ENCODE measurements around the gene UMODL1. TPM values are rescaled to one million over a fixed set of nuclear protein-coding genes. Genes with fewer than 3 reads are reported as not detected.

Gene UMODL1
- total RNA-seq, 1 experiment from 2014 or later, result 2.3 TPM

DNA sequence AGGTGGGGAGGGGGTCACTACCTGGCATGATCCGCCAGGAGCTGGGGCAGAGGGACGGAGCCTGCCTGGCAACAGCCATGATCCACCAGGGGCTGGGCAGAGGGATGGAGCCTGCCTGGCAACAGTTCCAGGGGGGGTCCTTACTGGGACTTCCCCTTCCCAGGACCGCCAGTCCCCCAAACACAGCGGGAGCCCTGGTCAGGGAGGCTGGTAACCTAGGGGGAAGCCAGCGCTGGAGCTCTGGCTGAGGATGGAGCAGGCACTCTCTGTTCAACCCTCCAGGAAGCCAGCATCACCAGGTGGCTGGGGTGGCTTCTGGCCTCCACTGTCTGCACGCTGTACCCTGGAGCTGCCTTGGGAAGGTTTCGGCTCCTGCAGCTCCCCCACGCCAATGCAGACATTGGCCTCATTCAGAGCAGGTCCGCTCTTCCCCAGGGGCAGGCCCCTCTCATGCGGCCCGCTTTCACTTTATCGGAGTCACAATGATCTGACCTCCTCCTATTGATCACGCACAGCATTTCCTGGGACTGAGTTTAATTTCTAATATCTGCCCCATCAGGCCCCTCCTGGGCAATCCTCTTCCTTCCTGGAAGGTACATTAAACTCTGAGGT lies 79.5 kb downstream of the UMODL1 start:
- H3K27me3 ChIP-seq (ENCODE audit: low read length), result no peaks in the 10 kb centered on the region
- no peaks in the 10 kb centered on the region for H3K79me2 ChIP-seq (ENCODE audit: low read length)
- no peak overlapping the region for H3K9ac ChIP-seq (ENCODE audit: low read length)
- H4K20me1 ChIP-seq (ENCODE audit: insufficient read depth, low read depth, low read length), result no peaks in the 10 kb centered on the region
- no peak overlapping the region for H3K27ac ChIP-seq (ENCODE audit: low read length)
- H3K36me3 ChIP-seq (ENCODE audit: insufficient read depth, low read length), result no peaks in the 10 kb centered on the region
- H3K4me1 ChIP-seq (ENCODE audit: low read length), result no peaks in the 10 kb centered on the region
- no peak overlapping the region for H3K4me3 ChIP-seq (ENCODE audit: low read length)
- H2AFZ ChIP-seq (ENCODE audit: low read length), result no peak overlapping the region
- no peak overlapping the region for H3K4me2 ChIP-seq (ENCODE audit: low read depth, low read length, poor library complexity, severe bottlenecking)
- no peaks in the 10 kb centered on the region for H3K9me2 ChIP-seq (replicated peaks; ENCODE audit: insufficient read depth, low read length)
- no peak for DNase-seq
- H3K9me3 ChIP-seq (ENCODE audit: low read length), result no peaks in the 10 kb centered on the region

DNA sequence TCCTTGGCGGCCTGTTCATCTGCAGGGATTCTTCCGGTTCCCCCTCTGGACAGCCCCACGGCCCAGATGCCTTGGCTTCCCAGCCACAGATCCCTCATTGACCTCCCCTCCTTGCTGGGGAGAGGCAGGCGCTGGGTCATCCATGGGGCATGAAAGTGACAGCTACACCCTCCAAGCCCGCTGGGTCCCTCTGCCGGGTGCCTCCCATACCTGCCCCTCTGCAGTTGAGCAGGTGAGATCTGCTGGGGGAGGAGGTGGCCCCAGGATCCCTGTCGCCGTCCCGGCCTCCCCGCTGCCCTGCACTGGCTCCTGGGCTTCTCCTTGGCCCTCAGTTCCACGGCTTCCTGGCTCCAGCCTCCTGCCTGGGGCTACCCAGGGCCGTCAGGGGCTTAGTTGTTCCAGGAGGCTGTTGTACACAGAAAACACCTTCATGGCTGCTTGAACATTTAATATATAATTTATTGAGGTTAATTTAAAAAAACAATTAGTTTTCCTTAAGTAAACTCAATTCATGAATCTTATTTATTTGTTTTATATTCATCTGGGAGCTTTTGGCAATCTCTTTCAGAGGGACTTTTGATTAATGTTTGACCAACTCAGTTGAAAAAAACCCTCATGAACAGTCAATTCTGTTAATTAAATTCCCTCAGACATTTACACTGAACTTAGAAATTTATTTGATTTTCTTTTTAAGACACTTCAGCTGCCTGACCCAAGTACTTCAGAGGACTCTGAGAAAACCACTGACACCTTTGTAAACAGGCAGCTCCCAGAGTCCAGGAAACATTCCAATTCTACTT lies 80.2 kb downstream of the UMODL1 start:
- Histone ChIP-seq H3K9me3 (ENCODE audit: low read length) (no peaks in the 10 kb centered on the region), H3K9me2 (replicated peaks; ENCODE audit: insufficient read depth, low read length) (no peaks in the 10 kb centered on the region), H3K27ac (ENCODE audit: low read length) (no peak overlapping the region), H3K79me2 (ENCODE audit: low read length) (no peaks in the 10 kb centered on the region), H4K20me1 (ENCODE audit: insufficient read depth, low read depth, low read length) (0 out of 2 replicates have a peak, but pooled peaks cover 3% of the 10 kb centered on the region), H3K9ac (ENCODE audit: low read length) (no peak overlapping the region), H2AFZ (ENCODE audit: low read length) (no peak overlapping the region), H3K4me1 (ENCODE audit: low read length) (no peaks in the 10 kb centered on the region), H3K4me2 (ENCODE audit: low read depth, low read length, poor library complexity, severe bottlenecking) (no peak overlapping the region), H3K36me3 (ENCODE audit: insufficient read depth, low read length) (no peaks in the 10 kb centered on the region), H3K27me3 (ENCODE audit: low read length) (no peaks in the 10 kb centered on the region), H3K4me3 (ENCODE audit: low read length) (no peak overlapping the region)
- no peak for DNase-seq

DNA sequence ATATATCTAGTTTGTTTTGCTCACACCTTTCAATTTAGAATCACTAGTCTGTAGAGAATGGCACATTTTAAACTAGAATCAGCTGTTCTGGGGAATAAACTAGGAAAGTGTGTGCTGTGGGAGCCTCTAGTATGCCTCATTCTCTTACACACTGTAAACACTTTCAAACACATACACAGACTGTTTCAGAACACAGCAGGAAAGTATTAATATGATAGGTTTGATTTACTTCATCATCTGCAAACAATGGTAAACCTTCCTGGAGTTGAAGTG lies 80.8 kb downstream of the UMODL1 start:
- DNase-seq, result no peak
- Histone ChIP-seq H3K79me2 (ENCODE audit: low read length) (no peaks in the 10 kb centered on the region), H3K9ac (ENCODE audit: low read length) (no peak overlapping the region), H3K27ac (ENCODE audit: low read length) (no peak overlapping the region), H3K4me2 (ENCODE audit: low read depth, low read length, poor library complexity, severe bottlenecking) (no peak overlapping the region), H3K36me3 (ENCODE audit: insufficient read depth, low read length) (no peaks in the 10 kb centered on the region), H3K9me3 (ENCODE audit: low read length) (no peaks in the 10 kb centered on the region), H3K27me3 (ENCODE audit: low read length) (no peaks in the 10 kb centered on the region), H2AFZ (ENCODE audit: low read length) (no peak overlapping the region), H3K4me1 (ENCODE audit: low read length) (no peaks in the 10 kb centered on the region), H3K4me3 (ENCODE audit: low read length) (no peak overlapping the region), H3K9me2 (replicated peaks; ENCODE audit: insufficient read depth, low read length) (no peaks in the 10 kb centered on the region), H4K20me1 (ENCODE audit: insufficient read depth, low read depth, low read length) (0 out of 2 replicates have a peak, but pooled peaks cover 3% of the 10 kb centered on the region)

DNA sequence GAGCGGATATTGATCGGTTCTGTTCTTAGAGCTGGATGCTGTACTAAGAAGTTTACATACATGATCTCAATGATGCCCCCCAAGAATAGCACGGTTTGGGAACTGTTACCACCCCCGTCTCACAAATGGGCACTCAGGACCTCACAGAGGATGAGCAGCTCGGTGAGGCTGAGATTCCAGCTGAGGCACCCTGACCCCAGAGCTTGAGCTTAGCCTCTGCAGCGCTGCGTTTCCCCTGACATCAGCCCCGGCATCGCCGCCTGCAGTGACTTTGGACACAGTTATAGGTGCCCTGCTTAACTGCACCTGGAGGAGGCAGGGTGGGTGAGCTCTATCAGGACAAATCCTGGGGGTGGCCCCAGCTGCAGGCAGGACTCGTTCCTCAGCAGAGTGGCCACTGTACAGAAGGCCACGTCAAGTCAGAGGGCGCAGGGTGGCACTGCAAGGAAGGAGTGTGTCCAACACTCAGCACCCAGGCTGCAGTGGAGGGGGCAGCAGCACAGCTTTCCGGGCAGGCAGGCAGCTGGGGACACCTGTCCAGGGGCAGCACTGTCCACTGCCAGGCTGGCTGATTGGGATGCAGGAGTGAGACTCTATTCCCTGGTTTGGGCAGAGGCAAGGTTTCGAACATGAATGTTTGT lies 82.0 kb downstream of the UMODL1 start:
- Histone ChIP-seq H3K27ac (ENCODE audit: low read length) (no peak overlapping the region), H3K9me3 (ENCODE audit: low read length) (no peaks in the 10 kb centered on the region), H3K79me2 (ENCODE audit: low read length) (no peaks in the 10 kb centered on the region), H3K9ac (ENCODE audit: low read length) (no peak overlapping the region), H3K4me1 (ENCODE audit: low read length) (no peaks in the 10 kb centered on the region), H3K36me3 (ENCODE audit: insufficient read depth, low read length) (no peaks in the 10 kb centered on the region), H4K20me1 (ENCODE audit: insufficient read depth, low read depth, low read length) (0 out of 2 replicates have a peak, but pooled peaks cover 3% of the 10 kb centered on the region), H3K4me3 (ENCODE audit: low read length) (no peak overlapping the region), H2AFZ (ENCODE audit: low read length) (no peak overlapping the region), H3K27me3 (ENCODE audit: low read length) (no peaks in the 10 kb centered on the region), H3K9me2 (replicated peaks; ENCODE audit: insufficient read depth, low read length) (no peaks in the 10 kb centered on the region), H3K4me2 (ENCODE audit: low read depth, low read length, poor library complexity, severe bottlenecking) (no peak overlapping the region)
- no peak for DNase-seq

DNA sequence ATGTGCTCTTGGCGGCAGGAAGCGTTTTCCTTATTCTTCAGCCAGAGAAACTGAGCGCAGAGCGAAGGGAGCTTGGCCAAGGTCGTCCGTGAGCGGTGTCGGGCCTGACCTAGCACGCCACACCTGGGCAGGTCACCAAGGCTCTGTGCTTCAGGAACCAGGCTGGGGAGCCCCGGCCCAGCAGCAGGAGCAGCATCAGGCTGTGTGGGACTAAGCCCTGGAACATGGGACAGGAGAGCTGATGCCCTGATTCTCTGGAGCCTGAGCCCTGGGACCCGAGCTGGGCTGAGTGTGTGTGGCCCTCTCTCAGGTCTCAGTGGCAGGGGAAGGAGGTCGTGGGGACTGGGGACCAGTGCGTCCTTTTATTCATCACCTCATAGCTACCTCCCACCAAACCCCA lies 82.6 kb downstream of the UMODL1 start:
- DNase-seq, result no peak
- H3K36me3 ChIP-seq (ENCODE audit: insufficient read depth, low read length), result no peaks in the 10 kb centered on the region
- H3K9me3 ChIP-seq (ENCODE audit: low read length), result no peaks in the 10 kb centered on the region
- H3K9me2 ChIP-seq (replicated peaks; ENCODE audit: insufficient read depth, low read length), result no peaks in the 10 kb centered on the region
- H3K4me1 ChIP-seq (ENCODE audit: low read length), result no peaks in the 10 kb centered on the region
- no peaks in the 10 kb centered on the region for H3K79me2 ChIP-seq (ENCODE audit: low read length)
- no peak overlapping the region for H3K27ac ChIP-seq (ENCODE audit: low read length)
- H3K4me3 ChIP-seq (ENCODE audit: low read length), result no peak overlapping the region
- H3K27me3 ChIP-seq (ENCODE audit: low read length), result no peaks in the 10 kb centered on the region
- no peak overlapping the region for H3K9ac ChIP-seq (ENCODE audit: low read length)
- 0 out of 2 replicates have a peak, but pooled peaks cover 3% of the 10 kb centered on the region for H4K20me1 ChIP-seq (ENCODE audit: insufficient read depth, low read depth, low read length)
- H2AFZ ChIP-seq (ENCODE audit: low read length), result no peak overlapping the region
- H3K4me2 ChIP-seq (ENCODE audit: low read depth, low read length, poor library complexity, severe bottlenecking), result no peak overlapping the region

DNA sequence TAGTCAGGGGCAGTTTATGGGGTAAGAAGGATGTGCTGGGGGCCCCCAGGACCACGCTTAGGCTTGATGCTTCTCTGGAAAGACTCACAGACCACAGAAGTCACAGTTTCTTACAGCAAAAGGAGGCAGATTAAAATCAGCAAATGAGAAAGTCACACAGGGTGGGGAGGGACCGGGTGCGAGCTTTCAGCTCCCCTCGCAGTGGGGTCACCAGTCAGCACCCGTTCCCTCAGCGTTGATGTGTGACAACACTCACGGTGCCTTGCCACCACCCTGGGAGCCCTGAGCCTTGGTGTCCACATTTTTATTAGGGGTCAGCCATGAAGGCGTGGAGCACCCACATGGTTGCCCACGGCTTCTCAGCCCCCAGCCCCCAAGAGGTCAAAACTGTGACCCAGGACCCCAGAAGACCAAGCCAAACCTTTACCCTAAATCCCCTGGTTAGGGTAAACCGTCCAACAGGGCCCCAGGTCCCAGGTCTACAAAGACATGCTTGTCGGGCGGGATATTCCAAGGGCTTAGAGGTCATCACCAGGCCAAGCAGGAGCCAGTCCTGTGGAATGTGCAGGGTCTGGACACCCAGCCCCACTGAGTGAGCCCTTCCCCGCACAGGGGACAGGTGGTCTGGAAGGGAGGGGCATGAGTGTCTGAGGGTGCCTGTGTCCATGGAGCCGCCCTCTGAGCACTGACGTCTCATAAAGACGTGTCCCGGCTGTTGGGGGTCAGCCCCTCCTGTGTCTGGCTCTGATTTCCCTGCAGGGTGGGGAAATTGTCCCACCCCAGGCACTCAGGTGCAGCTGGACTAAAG lies 83.3 kb downstream of the UMODL1 start:
- no peak overlapping the region for H3K4me3 ChIP-seq (ENCODE audit: low read length)
- no peaks in the 10 kb centered on the region for H3K9me2 ChIP-seq (replicated peaks; ENCODE audit: insufficient read depth, low read length)
- H3K4me2 ChIP-seq (ENCODE audit: low read depth, low read length, poor library complexity, severe bottlenecking), result no peak overlapping the region
- no peak for DNase-seq
- no peak overlapping the region for H3K27ac ChIP-seq (ENCODE audit: low read length)
- H4K20me1 ChIP-seq (ENCODE audit: insufficient read depth, low read depth, low read length), result 0 out of 2 replicates have a peak, but pooled peaks cover 3% of the 10 kb centered on the region
- no peaks in the 10 kb centered on the region for H3K4me1 ChIP-seq (ENCODE audit: low read length)
- no peaks in the 10 kb centered on the region for H3K79me2 ChIP-seq (ENCODE audit: low read length)
- no peaks in the 10 kb centered on the region for H3K27me3 ChIP-seq (ENCODE audit: low read length)
- no peaks in the 10 kb centered on the region for H3K36me3 ChIP-seq (ENCODE audit: insufficient read depth, low read length)
- H3K9me3 ChIP-seq (ENCODE audit: low read length), result no peaks in the 10 kb centered on the region
- H2AFZ ChIP-seq (ENCODE audit: low read length), result no peak overlapping the region
- H3K9ac ChIP-seq (ENCODE audit: low read length), result no peak overlapping the region

DNA sequence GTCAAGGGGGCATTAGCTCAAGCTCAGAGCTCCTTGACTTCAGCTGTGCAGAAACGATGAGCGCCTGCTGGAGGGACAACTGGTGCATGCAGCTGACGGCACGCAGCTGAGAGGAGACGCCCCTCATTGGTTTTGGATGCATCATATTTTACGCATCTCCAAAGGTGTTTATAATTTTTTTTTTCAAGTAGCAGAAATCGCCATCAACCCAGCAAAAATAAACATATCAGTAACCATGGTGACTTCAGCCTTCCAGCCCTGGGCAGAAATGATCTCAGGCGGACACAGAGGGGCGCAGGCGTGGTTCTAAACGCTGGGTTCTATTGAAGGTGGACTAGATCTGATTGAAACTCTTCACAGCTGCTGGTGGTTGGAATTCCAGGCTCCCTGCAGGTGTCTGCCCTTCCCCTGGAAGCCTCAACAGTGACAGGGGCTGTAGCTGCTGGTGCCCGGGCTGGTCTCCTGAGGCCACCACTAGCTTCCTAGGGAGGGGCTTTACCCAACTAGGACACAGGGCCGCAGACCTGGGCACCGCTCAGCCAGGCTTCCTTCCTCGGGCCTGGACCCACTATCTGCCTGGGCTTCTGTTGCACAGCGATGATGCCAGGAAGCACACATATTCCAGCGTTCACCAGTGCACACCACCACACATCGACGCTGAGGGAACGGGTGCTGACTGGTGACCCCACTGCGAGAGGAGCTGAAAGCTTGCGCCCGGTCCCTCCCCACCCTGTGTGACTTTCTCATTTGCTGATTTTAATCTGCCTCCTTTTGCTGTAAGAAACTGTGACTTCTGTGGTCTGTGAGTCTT lies 84.1 kb downstream of the UMODL1 start:
- H3K27me3 ChIP-seq (ENCODE audit: low read length), result no peaks in the 10 kb centered on the region
- no peak overlapping the region for H3K27ac ChIP-seq (ENCODE audit: low read length)
- H3K36me3 ChIP-seq (ENCODE audit: insufficient read depth, low read length), result no peaks in the 10 kb centered on the region
- no peak overlapping the region for H3K4me3 ChIP-seq (ENCODE audit: low read length)
- H3K4me1 ChIP-seq (ENCODE audit: low read length), result no peaks in the 10 kb centered on the region
- H3K9me3 ChIP-seq (ENCODE audit: low read length), result no peaks in the 10 kb centered on the region
- H3K9ac ChIP-seq (ENCODE audit: low read length), result no peak overlapping the region
- 0 out of 2 replicates have a peak, but pooled peaks cover 3% of the 10 kb centered on the region for H4K20me1 ChIP-seq (ENCODE audit: insufficient read depth, low read depth, low read length)
- no peak overlapping the region for H3K4me2 ChIP-seq (ENCODE audit: low read depth, low read length, poor library complexity, severe bottlenecking)
- DNase-seq, result no peak
- no peak overlapping the region for H2AFZ ChIP-seq (ENCODE audit: low read length)
- H3K9me2 ChIP-seq (replicated peaks; ENCODE audit: insufficient read depth, low read length), result no peaks in the 10 kb centered on the region
- H3K79me2 ChIP-seq (ENCODE audit: low read length), result no peaks in the 10 kb centered on the region
